Neural cell (in vitro differentiated cells): Measurements from ENCODE around the gene NR1H3. TPM values are rescaled to one million over a fixed set of nuclear protein-coding genes. Genes with fewer than 3 reads are reported as not detected.

Source experiments
- H2AFZ ChIP-seq: fragments of 200-600, 300-800 bp; sonication (generic), shearing (Covaris generic); 2 replicates; pipeline ENCODE4 v1.6.0; 2014; ENCODE audit warnings: low read depth, mild to moderate bottlenecking, antibody characterized with exemption, low read length, moderate library complexity
- H3F3A ChIP-seq: fragments of 200-600 bp; shearing (Covaris generic); 2 replicates; pipeline ENCODE4 v1.6.1; 2016; ENCODE audit warnings: mild to moderate bottlenecking, moderate library complexity, mixed read lengths, antibody characterized with exemption, low read length; ENCODE audit not compliant: insufficient read depth, poor library complexity, severe bottlenecking
- H3K27ac ChIP-seq: fragments of 200-600, 300-800 bp; sonication (generic), shearing (Covaris generic); 2 replicates; pipeline ENCODE4 v1.5.1; 2014; ENCODE audit warnings: mild to moderate bottlenecking, low read length, moderate library complexity
- H3K27me3 ChIP-seq: fragments of 300-800, 200-600 bp; sonication (generic), shearing (Covaris generic); 2 replicates; pipeline ENCODE4 v1.6.0; 2014; ENCODE audit warnings: mild to moderate bottlenecking, low read depth, low read length, moderate library complexity; ENCODE audit not compliant: insufficient read depth
- H3K36me3 ChIP-seq: fragments of 300-800, 200-600 bp; sonication (generic), shearing (Covaris generic); 2 replicates; pipeline ENCODE4 v1.5.1; 2014; ENCODE audit warnings: mild to moderate bottlenecking, antibody characterized with exemption, low read length, moderate library complexity; ENCODE audit not compliant: insufficient read depth
- H3K4me2 ChIP-seq: fragments of 300-800, 200-600 bp; sonication (generic), shearing (Covaris generic); 2 replicates; pipeline ENCODE4 v1.6.0; 2014; ENCODE audit warnings: mild to moderate bottlenecking, low read length
- H3K4me3 ChIP-seq: fragments of 300-800, 200-600 bp; sonication (generic), shearing (Covaris generic); 2 replicates; pipeline ENCODE4 v1.5.1; 2014; ENCODE audit warnings: mild to moderate bottlenecking, low read length, moderate library complexity
- H3K79me2 ChIP-seq: fragments of 200-600 bp; shearing (Covaris generic); replicated peaks from 2 replicates; pipeline ENCODE4 v1.6.0; 2014; ENCODE audit warnings: mild to moderate bottlenecking, low read length, moderate library complexity; ENCODE audit not compliant: insufficient read depth
- H3K9ac ChIP-seq: fragments of 300-800, 200-600 bp; sonication (generic), shearing (Covaris generic); 2 replicates; pipeline ENCODE4 v1.6.1; 2016; ENCODE audit warnings: mild to moderate bottlenecking, low read length, mixed read lengths
- H3K9me2 ChIP-seq: fragments of 200-600 bp; shearing (Covaris generic); 2 replicates; pipeline ENCODE4 v1.6.1; 2016; ENCODE audit warnings: mild to moderate bottlenecking, low read length, mixed read lengths; ENCODE audit not compliant: insufficient read depth
- H3K9me3 ChIP-seq: fragments of 200-600, 300-800 bp; sonication (generic), shearing (Covaris generic); 2 replicates; pipeline ENCODE4 v1.6.1; 2016; ENCODE audit warnings: mild to moderate bottlenecking, mixed run types, low read length, moderate library complexity, mixed read lengths
- H4K20me1 ChIP-seq: fragments of 200-600 bp; shearing (Covaris generic); 2 replicates; pipeline ENCODE4 v1.6.1; 2016; ENCODE audit warnings: mild to moderate bottlenecking, mixed run types; ENCODE audit not compliant: insufficient read depth
- EP300 ChIP-seq: fragments of 450-650 bp; conservative IDR thresholded peaks from 2 replicates; pipeline ENCODE4 v1.6.1; 2014; ENCODE audit warnings: antibody characterized with exemption, mild to moderate bottlenecking, moderate library complexity; ENCODE audit not compliant: poor library complexity, severe bottlenecking
- EZH2 ChIP-seq: fragments of 200-600, 300-800 bp; shearing (Covaris generic), sonication (generic); IDR thresholded peaks from 2 replicates; pipeline ENCODE4 v1.6.1; 2014; ENCODE audit warnings: antibody characterized with exemption, low read length, borderline replicate concordance, mild to moderate bottlenecking; ENCODE audit not compliant: insufficient read depth, poor library complexity, severe bottlenecking
- MXI1 ChIP-seq: fragments of 450-650 bp; conservative IDR thresholded peaks from 2 replicates; pipeline ENCODE4 v1.6.1; 2014; ENCODE audit warnings: antibody characterized with exemption, mild to moderate bottlenecking; ENCODE audit not compliant: poor library complexity, severe bottlenecking
- POLR2AphosphoS5 ChIP-seq: IDR thresholded peaks from 2 replicates; pipeline ENCODE4 v1.6.1; 2012
- RAD21 ChIP-seq: fragments of 450-650 bp; conservative IDR thresholded peaks from 2 replicates; pipeline ENCODE4 v1.6.1; 2014; ENCODE audit warnings: antibody characterized with exemption, mild to moderate bottlenecking, moderate library complexity
- SMC3 ChIP-seq: fragments of 450-650 bp; conservative IDR thresholded peaks from 2 replicates; pipeline ENCODE4 v1.6.1; 2014; ENCODE audit warnings: antibody characterized with exemption, mild to moderate bottlenecking, moderate library complexity; ENCODE audit not compliant: poor library complexity
- TAF1 ChIP-seq: IDR thresholded peaks from 2 replicates; pipeline ENCODE4 v1.6.1; 2012; ENCODE audit warnings: low read depth
- polyA plus RNA-seq: library from polyadenylated mRNA; depleted of rRNA; stranded (reverse); fragments of >200 nt; gene quantifications from 2 replicates; pipeline ENCODE4 v1.2.3, GENCODE V29; 2014
- TF ChIP-seq, protein P1 (sequence below): IDR thresholded peaks from 2 replicates; pipeline ENCODE4 v1.6.1; 2012; ENCODE audit warnings: borderline replicate concordance
- TF ChIP-seq, protein P2 (sequence below): fragments of 450-650 bp; IDR thresholded peaks from 2 replicates; pipeline ENCODE4 v1.5.1; 2014; ENCODE audit warnings: antibody characterized with exemption, mild to moderate bottlenecking, moderate library complexity; ENCODE audit not compliant: poor library complexity, severe bottlenecking

Gene NR1H3
- polyA plus RNA-seq, 1 donor from 2014 or later: 7.7 TPM

DNA sequence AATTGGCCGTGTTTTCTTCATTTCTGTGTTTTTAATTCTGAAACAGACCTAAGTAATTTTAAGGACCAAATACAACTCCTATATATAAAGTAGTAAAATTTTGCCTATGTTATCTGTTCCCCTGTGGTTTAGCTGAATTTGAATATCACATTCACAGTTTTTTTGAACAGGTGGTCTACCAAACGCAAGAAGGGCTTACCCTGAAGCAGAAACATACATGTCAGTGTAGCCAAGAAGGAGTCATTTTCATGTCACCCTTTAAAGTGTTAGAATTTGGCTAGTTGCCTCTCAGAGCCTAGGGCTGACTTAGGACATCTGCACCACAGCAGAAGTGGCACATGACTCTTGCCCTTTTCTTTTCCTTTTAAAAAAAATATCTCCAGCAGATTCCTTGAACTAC, 60.4 kb downstream of the NR1H3 start:
- Histone ChIP-seq H3K9me2 (no peaks in the 10 kb centered on the region), H3K79me2 (no peaks in the 10 kb centered on the region), H3K4me2 (no peak overlapping the region), H3K4me3 (no peak overlapping the region), H3K27me3 (no peaks in the 10 kb centered on the region), H3K36me3 (peaks cover 7% of the 10 kb centered on the region), H2AFZ (no peak overlapping the region), H3K9ac (no peak overlapping the region), H3K9me3 (no peaks in the 10 kb centered on the region), H4K20me1 (no peaks in the 10 kb centered on the region), H3F3A (no peaks in the 10 kb centered on the region), H3K27ac (no peak overlapping the region)
- TF ChIP-seq TAF1 (no peak), EZH2 (no peak), EP300 (no peak), RAD21 (no peak), SMC3 (no peak), POLR2AphosphoS5 (no peak), MXI1 (no peak)
- TF ChIP-seq, protein P1, sequence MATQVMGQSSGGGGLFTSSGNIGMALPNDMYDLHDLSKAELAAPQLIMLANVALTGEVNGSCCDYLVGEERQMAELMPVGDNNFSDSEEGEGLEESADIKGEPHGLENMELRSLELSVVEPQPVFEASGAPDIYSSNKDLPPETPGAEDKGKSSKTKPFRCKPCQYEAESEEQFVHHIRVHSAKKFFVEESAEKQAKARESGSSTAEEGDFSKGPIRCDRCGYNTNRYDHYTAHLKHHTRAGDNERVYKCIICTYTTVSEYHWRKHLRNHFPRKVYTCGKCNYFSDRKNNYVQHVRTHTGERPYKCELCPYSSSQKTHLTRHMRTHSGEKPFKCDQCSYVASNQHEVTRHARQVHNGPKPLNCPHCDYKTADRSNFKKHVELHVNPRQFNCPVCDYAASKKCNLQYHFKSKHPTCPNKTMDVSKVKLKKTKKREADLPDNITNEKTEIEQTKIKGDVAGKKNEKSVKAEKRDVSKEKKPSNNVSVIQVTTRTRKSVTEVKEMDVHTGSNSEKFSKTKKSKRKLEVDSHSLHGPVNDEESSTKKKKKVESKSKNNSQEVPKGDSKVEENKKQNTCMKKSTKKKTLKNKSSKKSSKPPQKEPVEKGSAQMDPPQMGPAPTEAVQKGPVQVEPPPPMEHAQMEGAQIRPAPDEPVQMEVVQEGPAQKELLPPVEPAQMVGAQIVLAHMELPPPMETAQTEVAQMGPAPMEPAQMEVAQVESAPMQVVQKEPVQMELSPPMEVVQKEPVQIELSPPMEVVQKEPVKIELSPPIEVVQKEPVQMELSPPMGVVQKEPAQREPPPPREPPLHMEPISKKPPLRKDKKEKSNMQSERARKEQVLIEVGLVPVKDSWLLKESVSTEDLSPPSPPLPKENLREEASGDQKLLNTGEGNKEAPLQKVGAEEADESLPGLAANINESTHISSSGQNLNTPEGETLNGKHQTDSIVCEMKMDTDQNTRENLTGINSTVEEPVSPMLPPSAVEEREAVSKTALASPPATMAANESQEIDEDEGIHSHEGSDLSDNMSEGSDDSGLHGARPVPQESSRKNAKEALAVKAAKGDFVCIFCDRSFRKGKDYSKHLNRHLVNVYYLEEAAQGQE: no peak
- TF ChIP-seq, protein P2, sequence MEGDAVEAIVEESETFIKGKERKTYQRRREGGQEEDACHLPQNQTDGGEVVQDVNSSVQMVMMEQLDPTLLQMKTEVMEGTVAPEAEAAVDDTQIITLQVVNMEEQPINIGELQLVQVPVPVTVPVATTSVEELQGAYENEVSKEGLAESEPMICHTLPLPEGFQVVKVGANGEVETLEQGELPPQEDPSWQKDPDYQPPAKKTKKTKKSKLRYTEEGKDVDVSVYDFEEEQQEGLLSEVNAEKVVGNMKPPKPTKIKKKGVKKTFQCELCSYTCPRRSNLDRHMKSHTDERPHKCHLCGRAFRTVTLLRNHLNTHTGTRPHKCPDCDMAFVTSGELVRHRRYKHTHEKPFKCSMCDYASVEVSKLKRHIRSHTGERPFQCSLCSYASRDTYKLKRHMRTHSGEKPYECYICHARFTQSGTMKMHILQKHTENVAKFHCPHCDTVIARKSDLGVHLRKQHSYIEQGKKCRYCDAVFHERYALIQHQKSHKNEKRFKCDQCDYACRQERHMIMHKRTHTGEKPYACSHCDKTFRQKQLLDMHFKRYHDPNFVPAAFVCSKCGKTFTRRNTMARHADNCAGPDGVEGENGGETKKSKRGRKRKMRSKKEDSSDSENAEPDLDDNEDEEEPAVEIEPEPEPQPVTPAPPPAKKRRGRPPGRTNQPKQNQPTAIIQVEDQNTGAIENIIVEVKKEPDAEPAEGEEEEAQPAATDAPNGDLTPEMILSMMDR: no peak

Other genes starting within 250 kb of the NR1H3 start
- 213 and 286 TPM in 2 replicates for gene ARFGAP2, start 81.1 kb upstream of the NR1H3 start, polyA plus RNA-seq
- gene PACSIN3, start 71.6 kb upstream of the NR1H3 start, polyA plus RNA-seq: not detected in 2 replicates
- gene DDB2, start 43.0 kb upstream of the NR1H3 start, polyA plus RNA-seq: 9.8 and 13.0 TPM in 2 replicates
- gene ACP2, start 9.2 kb upstream of the NR1H3 start, polyA plus RNA-seq: 47.2 and 48.1 TPM in 2 replicates
- 46.1 and 66.9 TPM in 2 replicates for gene MADD, start 12.1 kb downstream of the NR1H3 start, polyA plus RNA-seq
- gene MYBPC3, start 94.7 kb downstream of the NR1H3 start, polyA plus RNA-seq: not detected in 2 replicates
- gene SPI1, start 120.6 kb downstream of the NR1H3 start, polyA plus RNA-seq: not detected in 2 replicates
- gene SLC39A13, start 150.6 kb downstream of the NR1H3 start, polyA plus RNA-seq: 41.6 and 48.0 TPM in 2 replicates
- 157 and 172 TPM in 2 replicates for gene PSMC3, start 168.4 kb downstream of the NR1H3 start, polyA plus RNA-seq
- gene RAPSN, start 191.1 kb downstream of the NR1H3 start, polyA plus RNA-seq: not detected in 2 replicates